ENCODE results near the gene KCNQ2. TPM values are rescaled to one million over a fixed set of nuclear protein-coding genes. Genes with fewer than 3 reads are reported as not detected.

Gene KCNQ2
- total RNA-seq, 2 experiments from 2014 or later = not detected

DNA sequence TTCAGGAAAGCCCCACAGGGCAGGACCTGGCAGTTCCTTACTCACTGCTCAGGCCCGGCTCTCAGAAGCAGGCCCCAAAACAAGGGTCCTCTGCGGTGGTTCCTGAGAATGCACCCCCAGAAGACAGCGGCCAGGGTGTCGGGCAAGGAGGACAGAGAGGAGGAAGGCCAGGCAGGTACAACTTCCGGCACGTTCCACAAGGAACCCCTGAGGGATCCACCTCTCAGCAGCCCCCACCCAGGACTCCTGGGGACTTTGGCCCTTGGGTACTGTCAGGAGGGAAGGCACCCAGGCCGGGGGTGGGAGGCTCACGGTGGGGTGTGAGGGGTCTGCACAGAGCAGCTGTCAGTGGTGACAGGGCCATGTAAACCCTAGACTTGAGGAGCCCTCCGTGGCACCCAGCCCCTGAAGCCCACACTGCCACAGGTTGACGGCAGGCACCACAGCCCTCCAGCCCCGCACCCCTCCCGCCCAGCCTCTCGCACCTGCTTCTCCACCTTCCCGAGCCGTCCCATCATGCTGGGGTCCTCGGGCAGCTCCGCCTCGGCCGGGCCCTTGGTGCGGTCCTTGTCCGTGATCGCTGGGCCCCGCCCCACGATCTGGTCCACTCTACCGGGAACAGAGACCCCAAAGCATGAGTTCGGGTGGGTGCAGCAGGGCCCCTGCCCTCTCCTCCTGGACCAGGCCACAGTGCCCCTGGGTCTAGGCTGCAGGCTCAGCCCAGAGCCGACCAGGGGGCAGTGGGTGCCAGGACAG is 64.3 kb downstream of the KCNQ2 start:
- DNase-seq = no peak
- no peak for ATAC-seq
- H3K4me1 Mint-ChIP-seq = peaks cover 4% of the 10 kb centered on the region
- POLR2A ChIA-PET = no interaction called here
- H3K9me3 Mint-ChIP-seq (ENCODE audit: low read depth) = no peaks in the 10 kb centered on the region
- H3K4me3 Mint-ChIP-seq = no peak overlapping the region
- intact Hi-C loops (cut with DNase I, micrococcal nuclease) = no loop called here
- CTCF ChIA-PET = no interaction called here
- H3K36me3 Mint-ChIP-seq (ENCODE audit: low read depth) = no peaks in the 10 kb centered on the region
- H3K27ac Mint-ChIP-seq = no peak overlapping the region
- H3K27me3 Mint-ChIP-seq = peaks cover 3% of the 10 kb centered on the region

DNA sequence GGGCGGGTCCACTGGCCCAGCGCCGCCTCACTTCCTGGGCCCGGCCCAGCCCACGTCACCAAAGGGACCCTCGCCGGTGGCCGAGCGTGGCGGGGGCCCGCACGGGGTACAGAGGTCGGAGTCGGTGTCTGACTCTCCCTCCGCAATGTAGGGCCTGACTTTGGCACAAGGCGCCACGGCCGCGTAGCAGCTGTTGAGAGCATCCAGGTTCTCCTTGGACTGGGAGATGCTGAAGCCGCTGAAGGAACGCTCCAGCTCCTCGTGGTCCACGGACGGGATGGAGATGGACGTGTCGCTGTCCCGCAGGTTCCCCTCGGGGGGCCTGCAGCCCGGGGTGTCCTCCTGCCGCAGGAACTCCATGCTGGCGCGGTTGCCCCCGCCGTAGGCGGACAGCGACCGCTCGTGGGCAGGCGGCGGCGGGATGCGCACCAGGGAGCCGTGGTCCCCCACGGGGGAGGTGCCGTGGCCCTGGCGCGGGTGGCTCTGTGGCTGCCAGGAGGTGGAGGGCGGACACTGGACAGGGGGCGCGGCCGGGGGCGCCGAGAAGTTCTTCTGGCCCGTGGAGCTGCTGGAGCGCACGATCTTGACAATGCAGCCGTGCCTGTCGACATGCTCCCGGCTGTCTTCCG is 65.7 kb downstream of the KCNQ2 start:
- DNase-seq (no peak), ATAC-seq (no peak)
- H3K4me1 Mint-ChIP-seq = peaks cover 2% of the 10 kb centered on the region
- no peak overlapping the region for H3K4me3 Mint-ChIP-seq
- no peaks in the 10 kb centered on the region for H3K36me3 Mint-ChIP-seq (ENCODE audit: low read depth)
- CTCF ChIA-PET = no interaction called here
- POLR2A ChIA-PET = no interaction called here
- intact Hi-C loops (cut with DNase I, micrococcal nuclease) = no loop called here
- H3K27ac Mint-ChIP-seq = no peak overlapping the region
- H3K27me3 Mint-ChIP-seq = no peaks in the 10 kb centered on the region
- no peaks in the 10 kb centered on the region for H3K9me3 Mint-ChIP-seq (ENCODE audit: low read depth)

GRCh38 chr20:63406011-63406410 is 66.4 kb downstream of the KCNQ2 start:
- no peaks in the 10 kb centered on the region for H3K4me1 Mint-ChIP-seq
- no peaks in the 10 kb centered on the region for H3K27me3 Mint-ChIP-seq
- ChIA-PET CTCF (no interaction called here), POLR2A (no interaction called here)
- intact Hi-C loops (cut with DNase I, micrococcal nuclease) = no loop called here
- DNase-seq = no peak
- no peak for ATAC-seq
- H3K36me3 Mint-ChIP-seq (ENCODE audit: low read depth) = no peaks in the 10 kb centered on the region
- no peaks in the 10 kb centered on the region for H3K9me3 Mint-ChIP-seq (ENCODE audit: low read depth)
- no peak overlapping the region for H3K4me3 Mint-ChIP-seq
- H3K27ac Mint-ChIP-seq = no peak overlapping the region

GRCh38 chr20:63405102-63405730 is 67.2 kb downstream of the KCNQ2 start:
- Mint-ChIP-seq H3K36me3 (ENCODE audit: low read depth) (no peaks in the 10 kb centered on the region), H3K27me3 (no peaks in the 10 kb centered on the region), H3K9me3 (ENCODE audit: low read depth) (no peaks in the 10 kb centered on the region), H3K4me3 (no peak overlapping the region), H3K27ac (no peak overlapping the region), H3K4me1 (no peaks in the 10 kb centered on the region)
- ATAC-seq (no peak), DNase-seq (no peak)
- ChIA-PET POLR2A (no interaction called here), CTCF (no interaction called here)
- intact Hi-C loops (cut with DNase I, micrococcal nuclease) = no loop called here

GRCh38 chr20:63404129-63405085 is 68.0 kb downstream of the KCNQ2 start:
- POLR2A ChIA-PET = no interaction called here
- DNase-seq = no peak

DNA sequence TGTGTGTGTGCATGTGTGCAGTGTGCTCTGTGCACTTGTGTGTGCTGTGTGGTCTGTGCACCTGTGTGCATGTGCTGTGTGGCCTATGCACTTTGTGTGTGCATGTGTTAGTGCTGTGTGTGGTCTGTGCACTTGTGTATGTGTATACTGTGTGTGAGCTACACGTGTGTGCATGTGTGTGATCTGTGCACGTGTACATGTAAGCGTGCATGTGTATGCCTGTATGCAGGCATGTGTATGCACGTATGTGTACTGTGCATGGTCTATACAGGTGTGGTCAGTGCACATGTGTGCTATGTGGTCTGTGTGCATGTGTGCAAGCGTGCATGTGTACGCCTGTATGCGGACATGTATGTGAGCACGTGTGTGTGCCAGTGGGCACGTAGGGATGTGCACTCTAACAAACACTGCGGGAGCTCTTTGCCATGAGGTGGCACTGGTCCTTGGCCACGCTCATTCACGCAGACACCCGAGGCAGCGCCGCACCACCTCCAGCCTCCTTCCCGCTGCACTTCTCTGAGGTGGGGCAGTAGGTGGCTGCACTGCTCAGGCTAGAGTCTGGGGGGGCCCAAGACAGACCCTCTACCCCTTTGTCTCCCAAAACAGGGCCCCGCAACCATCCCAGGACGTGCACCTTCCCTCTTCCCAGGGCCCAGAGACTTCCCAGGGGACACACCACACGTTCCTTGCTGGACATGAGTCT is 68.9 kb downstream of the KCNQ2 start:
- H3K4me1 Mint-ChIP-seq = no peaks in the 10 kb centered on the region

More at GRCh38 chr20:63404129-63405085, 68.0 kb downstream of the KCNQ2 start:
- H3K9me3 Mint-ChIP-seq (ENCODE audit: low read depth) = no peaks in the 10 kb centered on the region
- H3K4me3 Mint-ChIP-seq = no peak overlapping the region
- no peaks in the 10 kb centered on the region for H3K36me3 Mint-ChIP-seq (ENCODE audit: low read depth)
- H3K27me3 Mint-ChIP-seq = no peaks in the 10 kb centered on the region
- no peak for ATAC-seq
- no peak overlapping the region for H3K27ac Mint-ChIP-seq
- intact Hi-C loops (cut with DNase I, micrococcal nuclease) = no loop called here
- H3K4me1 Mint-ChIP-seq = no peaks in the 10 kb centered on the region
- CTCF ChIA-PET = interaction anchor here (0.6 to 0.7 kb wide), 2 partner anchors 30 to 563 kb away, joined by 3 read pairs; no protein-coding TSS in a partner anchor

GRCh38 chr20:63402860-63403220 is 69.6 kb downstream of the KCNQ2 start:
- Mint-ChIP-seq H3K27ac (no peak overlapping the region), H3K9me3 (ENCODE audit: low read depth) (no peaks in the 10 kb centered on the region), H3K36me3 (ENCODE audit: low read depth) (no peaks in the 10 kb centered on the region), H3K4me1 (no peaks in the 10 kb centered on the region), H3K4me3 (no peak overlapping the region), H3K27me3 (no peaks in the 10 kb centered on the region)
- ATAC-seq (no peak), DNase-seq (no peak)
- intact Hi-C loops (cut with DNase I, micrococcal nuclease) = no loop called here
- CTCF ChIA-PET = no interaction called here
- POLR2A ChIA-PET = no interaction called here

More for the DNA sequence above, 68.9 kb downstream of the KCNQ2 start:
- H3K36me3 Mint-ChIP-seq (ENCODE audit: low read depth) = no peaks in the 10 kb centered on the region
- H3K9me3 Mint-ChIP-seq (ENCODE audit: low read depth) = no peaks in the 10 kb centered on the region
- intact Hi-C loops (cut with DNase I, micrococcal nuclease) = no loop called here
- no peak overlapping the region for H3K27ac Mint-ChIP-seq
- ATAC-seq (no peak), DNase-seq (no peak)
- H3K4me3 Mint-ChIP-seq = no peak overlapping the region
- CTCF ChIA-PET = interaction anchor here (0.7 kb wide), 1 partner anchor 562 kb away, joined by 3 read pairs; no protein-coding TSS in a partner anchor
- POLR2A ChIA-PET = no interaction called here
- no peaks in the 10 kb centered on the region for H3K27me3 Mint-ChIP-seq

DNA sequence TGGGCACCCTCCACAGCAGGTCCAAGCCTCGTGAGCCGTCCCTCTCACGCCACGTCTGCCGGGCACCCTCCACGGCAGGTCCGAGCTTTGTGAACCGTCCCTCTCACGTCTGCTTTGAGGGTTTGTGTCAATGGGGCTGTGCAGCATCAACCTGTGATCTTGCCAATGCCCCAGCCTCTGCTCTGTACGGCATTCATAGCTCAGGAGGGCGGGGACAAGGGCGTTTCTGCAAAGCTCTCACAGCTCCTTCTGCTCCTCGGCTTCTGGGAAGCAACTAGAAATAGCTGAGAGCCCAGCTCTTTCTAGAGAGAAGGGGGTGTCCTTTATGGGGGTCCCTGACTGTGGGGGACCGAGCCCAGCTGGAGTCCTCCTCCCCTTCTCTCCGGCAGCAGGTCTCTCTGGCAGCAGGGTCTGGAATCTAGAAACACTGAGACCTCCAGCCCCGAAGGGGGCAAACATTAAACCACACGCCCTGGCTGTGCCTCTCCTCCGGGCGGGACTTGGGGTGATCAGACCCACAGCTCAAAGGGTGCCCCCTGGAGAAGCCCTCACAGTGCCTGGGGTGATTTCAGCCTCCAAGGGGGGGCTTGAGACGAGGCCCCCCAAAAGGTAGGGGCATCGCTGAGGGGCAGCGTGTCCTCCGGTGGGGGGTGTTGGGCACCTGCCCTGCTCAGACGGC is 70.1 kb downstream of the KCNQ2 start:
- Mint-ChIP-seq H3K4me1 (no peaks in the 10 kb centered on the region), H3K36me3 (ENCODE audit: low read depth) (no peaks in the 10 kb centered on the region), H3K9me3 (ENCODE audit: low read depth) (no peaks in the 10 kb centered on the region), H3K27me3 (no peaks in the 10 kb centered on the region), H3K4me3 (no peak overlapping the region), H3K27ac (no peak overlapping the region)
- ATAC-seq (no peak), DNase-seq (no peak)
- ChIA-PET CTCF (no interaction called here), POLR2A (no interaction called here)
- intact Hi-C loops (cut with DNase I, micrococcal nuclease) = no loop called here

DNA sequence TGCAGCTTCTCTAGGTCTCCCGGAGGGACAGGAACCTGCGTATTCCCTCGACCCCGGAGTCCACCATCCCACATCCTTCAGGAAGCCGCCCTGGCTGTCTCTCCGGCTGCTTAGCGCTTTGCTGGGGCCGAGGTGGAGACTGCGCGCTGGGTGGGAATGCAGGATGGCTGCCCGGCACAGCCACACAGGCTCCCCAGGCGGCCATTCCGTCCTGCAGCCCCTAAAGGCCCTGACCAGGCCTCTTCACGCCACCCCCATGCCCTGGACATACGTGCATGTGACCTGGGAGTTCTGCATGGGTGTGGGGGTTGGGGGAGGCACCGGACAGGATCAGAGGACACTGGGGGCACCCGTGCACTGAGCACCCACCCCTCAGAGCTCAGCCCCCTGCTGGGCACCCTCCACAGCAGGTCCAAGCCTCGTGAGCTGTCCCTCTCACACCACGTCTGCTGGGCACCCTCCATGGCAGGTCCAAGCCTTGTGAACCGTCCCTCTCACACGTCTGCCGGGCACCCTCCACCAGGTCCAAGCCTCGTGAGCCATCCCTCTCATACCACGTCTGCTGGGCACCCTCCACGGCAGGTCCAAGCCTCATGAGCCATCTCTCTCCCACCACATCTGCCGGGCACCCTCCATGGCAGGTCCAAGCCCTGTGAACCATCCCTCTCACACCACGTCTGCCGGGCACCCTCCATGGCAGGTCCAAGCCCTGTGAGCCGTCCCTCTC is 70.9 kb downstream of the KCNQ2 start:
- ATAC-seq (no peak), DNase-seq (no peak)
- Mint-ChIP-seq H3K27ac (no peak overlapping the region), H3K4me1 (no peaks in the 10 kb centered on the region), H3K9me3 (ENCODE audit: low read depth) (no peaks in the 10 kb centered on the region), H3K4me3 (no peak overlapping the region), H3K36me3 (ENCODE audit: low read depth) (no peaks in the 10 kb centered on the region), H3K27me3 (no peaks in the 10 kb centered on the region)
- ChIA-PET CTCF (no interaction called here), POLR2A (no interaction called here)
- intact Hi-C loops (cut with DNase I, micrococcal nuclease) = no loop called here

DNA sequence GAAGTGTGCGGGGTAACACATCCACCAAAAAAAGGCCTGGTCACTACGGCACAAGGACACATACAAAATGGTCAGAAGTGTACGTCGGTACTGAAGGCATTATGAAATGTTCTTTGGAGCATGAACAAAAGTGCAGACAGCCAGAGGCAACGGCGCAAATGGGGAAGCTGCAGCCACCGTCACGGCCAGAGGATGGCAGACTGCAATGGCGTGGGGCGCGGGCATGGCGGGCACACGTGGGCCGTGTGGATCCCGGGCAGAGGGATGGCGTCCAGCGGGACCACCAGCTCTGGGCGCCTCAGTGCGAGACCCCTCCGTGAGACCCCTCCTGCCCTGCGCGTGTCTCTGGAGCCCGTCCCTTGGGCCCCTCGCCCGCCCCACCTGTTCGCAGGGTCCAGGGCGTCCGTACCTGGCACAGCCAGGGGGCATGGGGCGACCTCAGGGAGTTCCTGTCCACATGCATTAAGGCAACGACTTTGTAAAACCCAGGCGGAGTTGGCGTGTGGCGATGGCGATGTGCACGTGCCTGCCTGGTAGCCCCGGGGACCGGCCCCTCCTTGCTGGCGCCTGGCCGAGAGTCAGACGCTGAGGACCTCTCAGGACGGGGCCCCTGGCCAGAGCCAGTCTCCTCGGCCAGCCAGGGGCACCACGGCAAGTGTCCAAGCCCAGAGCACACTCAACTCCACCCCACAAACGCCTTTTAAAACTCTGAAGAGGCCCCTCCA is 71.8 kb downstream of the KCNQ2 start:
- no peak overlapping the region for H3K27ac Mint-ChIP-seq
- H3K9me3 Mint-ChIP-seq (ENCODE audit: low read depth) = no peaks in the 10 kb centered on the region
- CTCF ChIA-PET = no interaction called here
- POLR2A ChIA-PET = no interaction called here
- no peak overlapping the region for H3K4me3 Mint-ChIP-seq
- H3K4me1 Mint-ChIP-seq = no peaks in the 10 kb centered on the region
- intact Hi-C loops (cut with DNase I, micrococcal nuclease) = no loop called here
- no peaks in the 10 kb centered on the region for H3K36me3 Mint-ChIP-seq (ENCODE audit: low read depth)
- no peaks in the 10 kb centered on the region for H3K27me3 Mint-ChIP-seq
- ATAC-seq (no peak), DNase-seq (no peak)
